Upper lobe of left lung (tissue), 6 donors: ENCODE results near the gene KRT4. TPM values are rescaled to one million over a fixed set of nuclear protein-coding genes. Genes with fewer than 3 reads are reported as not detected.

Experiments
- ATAC-seq, 2 donors: fragments of 200-7000 bp; cut with Tn5 transposase; one replicate each; pipeline ENCODE4 v1.9.1; 2022; ENCODE audit warnings: mild to moderate bottlenecking in 2 of 2, moderate library complexity in 2 of 2; ENCODE audit not compliant: low FRiP score in 2 of 2
- DNase-seq, 2 donors: peaks; one replicate each; pipeline ENCODE4 v3.0.0-alpha.2; 2019 to 2020
- H3K27ac ChIP-seq, 4 donors: fragments of 200-600 bp; sonication (generic); one replicate each; pipeline ENCODE4 v1.5.1; 2016 to 2019
- H3K27me3 ChIP-seq, 4 donors: fragments of 200-600 bp; sonication (generic); one replicate each; pipeline ENCODE4 v1.5.1; 2017 to 2019
- H3K36me3 ChIP-seq, 4 donors: fragments of 200-600 bp; sonication (generic); one replicate each; pipeline ENCODE4 v1.5.1; 2016 to 2019
- H3K4me1 ChIP-seq, 4 donors: fragments of 200-600 bp; sonication (generic); one replicate each; pipeline ENCODE4 v1.5.1; 2018 to 2019
- H3K4me3 ChIP-seq, 4 donors: fragments of 200-600 bp; sonication (generic); one replicate each; pipeline ENCODE4 v1.5.1; 2017 to 2019; ENCODE audit warnings: mild to moderate bottlenecking in 2 of 4, moderate library complexity in 1 of 4
- H3K9me3 ChIP-seq, 4 donors: fragments of 200-600 bp; sonication (generic); one replicate each; pipeline ENCODE4 v1.5.1; 2018 to 2019
- EP300 ChIP-seq, 4 donors: sonication (generic); formaldehyde crosslinking; IDR thresholded peaks; one replicate each; pipeline ENCODE4 v1.5.1; 2017; ENCODE audit warnings: antibody characterized with exemption in 4 of 4, control low read depth in 2 of 4
- POLR2A ChIP-seq, 4 donors: fragments of 450-650 bp; IDR thresholded peaks; one replicate each; pipeline ENCODE4 v1.5.1; 2016 to 2017; ENCODE audit warnings: antibody characterized with exemption in 4 of 4, mild to moderate bottlenecking in 2 of 4
- POLR2AphosphoS5 ChIP-seq, 2 donors: sonication (generic); formaldehyde crosslinking; IDR thresholded peaks; one replicate each; pipeline ENCODE4 v1.5.1; 2017; ENCODE audit warnings: antibody characterized with exemption in 2 of 2
- WGBS, 2 donors: methylation state at CpG; one replicate each; pipeline ENCODE4 v1.1.5; 2017 to 2018; 5-methylcytosine and 5-hydroxymethylcytosine counted together
- total RNA-seq, 6 donors: library from RNA; depleted of rRNA in 4 of 6; stranded (reverse); fragments of >200 nt in 4 of 6; gene quantifications; one replicate each; pipeline versions ENCODE4 v1.1.0 to v1.2.1, GENCODE V29; 2016 to 2021
- TF ChIP-seq, protein P1 (sequence below), 6 experiments: fragments of 450-650 bp in 4 of 6; fragments of 200-600 bp in 2 of 6; sonication (generic) in 2 of 6; IDR thresholded peaks; one replicate each; pipeline ENCODE4 v1.5.1; 2016 to 2019; ENCODE audit warnings: antibody characterized with exemption in 6 of 6
- donor health status: DM: no; HTN: no; CAD: no; lungs with moderate emphysema.
- donor health status: DM: no; HTN: yes; CAD: no; lungs with severe emphysema.

KRT4 gene
- total RNA-seq, 6 donors from 2014 or later = 2.1 to 36.1 (median 15.1) TPM

DNA sequence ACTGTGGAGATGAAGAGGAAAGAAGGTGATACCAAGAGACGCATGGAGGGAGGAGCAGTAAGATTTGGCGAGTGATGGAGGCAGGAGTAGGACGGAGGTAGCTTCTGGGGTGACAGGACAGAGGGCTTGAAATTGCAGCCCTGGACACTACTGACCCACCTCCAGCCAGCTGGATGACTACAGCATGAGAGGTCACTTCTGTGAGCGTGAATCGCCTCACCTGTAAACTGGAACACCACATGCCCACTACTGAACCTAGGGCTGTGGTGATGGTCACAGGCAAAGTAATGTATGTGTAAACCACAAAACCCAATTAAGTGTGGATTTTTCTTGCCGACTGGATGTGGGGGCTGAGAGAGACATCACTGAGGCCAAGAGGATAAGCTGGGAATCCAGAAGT, 6.6 kb upstream of the KRT4 start:
- no peaks in the 10 kb centered on the region for H3K27me3 ChIP-seq
- H3K9me3 ChIP-seq = no peaks in the 10 kb centered on the region
- ATAC-seq = no peak
- peaks cover 0 to 19% (median 7%) of the 10 kb centered on the region in 4 donors for H3K4me1 ChIP-seq
- no peak overlapping the region for H3K4me3 ChIP-seq
- no peak for TF ChIP-seq POLR2AphosphoS5 (IDR thresholded peaks at IDR 0.05)
- TF ChIP-seq POLR2A (IDR thresholded peaks at IDR 0.05) = no peak
- TF ChIP-seq EP300 (IDR thresholded peaks at IDR 0.05) = no peak
- TF ChIP-seq, protein P1, sequence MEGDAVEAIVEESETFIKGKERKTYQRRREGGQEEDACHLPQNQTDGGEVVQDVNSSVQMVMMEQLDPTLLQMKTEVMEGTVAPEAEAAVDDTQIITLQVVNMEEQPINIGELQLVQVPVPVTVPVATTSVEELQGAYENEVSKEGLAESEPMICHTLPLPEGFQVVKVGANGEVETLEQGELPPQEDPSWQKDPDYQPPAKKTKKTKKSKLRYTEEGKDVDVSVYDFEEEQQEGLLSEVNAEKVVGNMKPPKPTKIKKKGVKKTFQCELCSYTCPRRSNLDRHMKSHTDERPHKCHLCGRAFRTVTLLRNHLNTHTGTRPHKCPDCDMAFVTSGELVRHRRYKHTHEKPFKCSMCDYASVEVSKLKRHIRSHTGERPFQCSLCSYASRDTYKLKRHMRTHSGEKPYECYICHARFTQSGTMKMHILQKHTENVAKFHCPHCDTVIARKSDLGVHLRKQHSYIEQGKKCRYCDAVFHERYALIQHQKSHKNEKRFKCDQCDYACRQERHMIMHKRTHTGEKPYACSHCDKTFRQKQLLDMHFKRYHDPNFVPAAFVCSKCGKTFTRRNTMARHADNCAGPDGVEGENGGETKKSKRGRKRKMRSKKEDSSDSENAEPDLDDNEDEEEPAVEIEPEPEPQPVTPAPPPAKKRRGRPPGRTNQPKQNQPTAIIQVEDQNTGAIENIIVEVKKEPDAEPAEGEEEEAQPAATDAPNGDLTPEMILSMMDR (IDR thresholded peaks at IDR 0.05) = no peak
- H3K36me3 ChIP-seq = no peaks in the 10 kb centered on the region
- WGBS, 2 donors = 87 to 91% methylated on average over 6 of the region's 6 CpGs
- H3K27ac ChIP-seq = no peak overlapping the region
- DNase-seq = no peak

DNA sequence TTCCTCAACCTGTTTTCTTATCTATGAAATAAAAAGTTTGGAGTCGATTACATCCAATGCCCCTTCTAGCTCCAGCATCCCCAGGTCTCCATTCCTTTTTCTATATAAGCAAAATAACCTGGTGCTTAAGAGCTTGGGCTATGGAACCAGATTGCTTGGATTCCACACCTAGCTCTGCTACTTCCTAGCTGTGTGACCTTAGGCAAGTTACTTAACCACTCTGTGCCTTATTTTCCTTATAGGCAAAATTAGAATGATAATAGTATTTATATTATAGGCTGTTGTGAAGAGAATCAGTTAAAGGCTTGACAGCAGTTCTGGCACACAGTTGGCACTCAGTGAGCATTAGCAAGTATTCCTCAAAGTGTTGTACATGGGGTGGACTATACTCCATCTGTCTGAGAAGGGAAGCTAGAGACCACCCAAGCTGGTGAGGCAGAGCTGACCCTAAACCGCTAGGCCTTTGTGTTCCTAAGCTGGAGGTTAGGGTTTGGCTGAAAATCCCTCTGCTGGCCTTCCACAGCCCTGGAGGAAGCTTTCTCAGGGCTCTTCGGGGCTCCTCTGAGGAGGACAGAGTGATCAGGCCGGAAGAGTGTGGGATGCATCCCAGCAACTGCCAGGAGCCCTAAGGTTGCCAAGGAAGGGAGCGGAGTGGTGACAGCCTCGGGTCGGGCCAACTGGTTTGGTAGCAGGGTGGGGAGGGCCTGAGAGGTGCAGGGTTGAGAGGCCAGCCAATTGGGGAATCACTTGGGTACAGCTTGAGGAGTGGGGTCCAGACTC, 6.0 kb upstream of the KRT4 start:
- ATAC-seq = no peak
- no peaks in the 10 kb centered on the region for H3K36me3 ChIP-seq
- H3K4me3 ChIP-seq = no peak overlapping the region
- 80 to 83% methylated on average over 7 of the region's 7 CpGs for WGBS, 2 donors
- H3K27me3 ChIP-seq = no peaks in the 10 kb centered on the region
- H3K4me1 ChIP-seq = peaks cover 0 to 19% (median 8%) of the 10 kb centered on the region in 4 donors
- H3K27ac ChIP-seq = no peak overlapping the region
- TF ChIP-seq, protein P1 (IDR thresholded peaks at IDR 0.05) = no peak
- TF ChIP-seq POLR2AphosphoS5 (IDR thresholded peaks at IDR 0.05) = no peak
- TF ChIP-seq EP300 (IDR thresholded peaks at IDR 0.05) = no peak
- TF ChIP-seq POLR2A (IDR thresholded peaks at IDR 0.05) = no peak
- no peak for DNase-seq
- H3K9me3 ChIP-seq = no peaks in the 10 kb centered on the region

DNA sequence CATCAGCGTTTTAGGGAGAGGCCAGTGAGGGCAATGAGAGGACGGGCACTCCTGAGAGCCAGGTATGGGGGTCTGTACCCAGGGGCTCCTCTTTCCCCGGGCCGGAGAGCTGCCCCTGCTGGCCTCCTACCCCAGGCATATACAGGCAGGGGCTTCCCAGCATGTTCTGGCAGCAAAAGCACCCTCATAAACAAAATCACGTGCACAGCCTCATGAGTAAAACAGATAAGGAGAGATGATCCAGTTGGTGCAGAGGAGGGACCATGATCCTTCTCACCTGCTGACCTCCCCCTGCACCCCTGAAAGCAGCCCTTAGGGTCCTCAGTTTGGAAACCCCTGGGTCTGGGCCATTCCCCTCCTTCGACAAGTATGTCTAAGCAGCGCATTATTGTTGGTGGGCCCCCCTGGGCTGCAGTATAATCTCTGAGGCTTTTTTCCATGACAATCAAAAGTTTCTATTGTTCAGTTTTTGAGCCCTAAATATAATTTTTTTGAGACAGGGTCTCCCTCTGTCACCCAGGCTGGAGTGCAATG, 5.0 kb upstream of the KRT4 start:
- H3K36me3 ChIP-seq = no peaks in the 10 kb centered on the region
- no peaks in the 10 kb centered on the region for H3K9me3 ChIP-seq
- WGBS, 2 donors = 55% methylated on average over 7 of the region's 7 CpGs
- TF ChIP-seq POLR2A (IDR thresholded peaks at IDR 0.05) (no peak), POLR2AphosphoS5 (IDR thresholded peaks at IDR 0.05) (no peak), EP300 (IDR thresholded peaks at IDR 0.05) (no peak)
- TF ChIP-seq, protein P1 (IDR thresholded peaks at IDR 0.05) = no peak
- DNase-seq (no peak), ATAC-seq (no peak)
- H3K4me3 ChIP-seq = no peak overlapping the region
- no peaks in the 10 kb centered on the region for H3K27me3 ChIP-seq
- H3K27ac ChIP-seq = no peak overlapping the region
- H3K4me1 ChIP-seq = peaks cover 3 to 28% (median 17%) of the 10 kb centered on the region in 4 donors

DNA sequence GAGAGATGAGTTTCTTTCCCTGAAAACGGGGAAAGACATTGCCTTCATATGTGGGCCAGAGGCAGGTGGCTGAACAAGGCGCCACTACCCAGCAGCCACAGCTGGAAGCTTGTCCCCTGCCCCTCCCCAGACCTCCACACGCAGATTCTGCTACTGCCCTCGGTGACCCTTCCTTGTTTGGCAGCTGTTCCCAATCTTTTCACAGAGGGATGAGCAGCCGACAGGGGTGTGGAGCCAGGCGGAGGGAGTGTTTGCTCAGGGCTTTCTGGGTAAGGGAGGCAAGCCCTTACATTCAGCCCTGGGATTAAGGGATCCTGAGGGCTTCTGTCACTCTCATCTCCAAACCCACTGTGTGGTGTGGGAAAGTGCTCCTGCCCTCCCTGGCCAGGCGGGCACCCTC, 4.5 kb upstream of the KRT4 start:
- DNase-seq = no peak
- WGBS, 2 donors = 30 to 45% methylated on average over 6 to 7 of the region's 7 CpGs
- no peaks in the 10 kb centered on the region for H3K27me3 ChIP-seq
- H3K4me3 ChIP-seq = no peak overlapping the region
- H3K9me3 ChIP-seq = no peaks in the 10 kb centered on the region
- H3K36me3 ChIP-seq = no peaks in the 10 kb centered on the region
- H3K4me1 ChIP-seq = peaks cover 3 to 32% (median 22%) of the 10 kb centered on the region in 4 donors
- TF ChIP-seq EP300 (IDR thresholded peaks at IDR 0.05) (no peak), POLR2AphosphoS5 (IDR thresholded peaks at IDR 0.05) (peak in 1 of 2 donors; percentile 67)
- ATAC-seq = no peak
- no peak overlapping the region for H3K27ac ChIP-seq

DNA sequence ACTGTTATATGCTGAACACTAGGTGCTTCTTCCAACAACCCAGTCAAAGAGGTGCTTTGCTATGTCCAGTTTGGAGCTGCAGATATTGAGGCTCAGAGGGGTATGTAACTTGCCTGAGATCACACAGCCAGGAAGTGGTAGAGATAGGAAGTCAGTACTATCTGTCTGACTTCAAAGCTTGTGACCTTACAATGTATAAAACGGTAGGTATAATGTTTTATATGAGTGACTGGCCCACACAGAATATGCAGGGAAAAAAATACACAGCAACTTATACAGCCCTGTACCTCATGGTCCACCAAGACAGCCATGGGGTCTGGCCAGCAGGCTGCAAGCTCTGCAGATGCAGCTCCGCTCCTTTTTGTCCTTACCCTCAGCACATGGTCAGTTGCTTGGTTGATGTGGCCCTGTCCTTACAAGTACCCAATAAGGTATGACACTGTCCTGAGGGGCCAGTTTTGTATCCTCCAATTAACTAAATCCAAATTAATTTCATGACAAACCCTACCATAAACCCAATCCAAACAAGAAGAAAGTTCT, 3.9 kb upstream of the KRT4 start:
- TF ChIP-seq POLR2A (IDR thresholded peaks at IDR 0.05) = no peak
- no peak for TF ChIP-seq POLR2AphosphoS5 (IDR thresholded peaks at IDR 0.05)
- no peak for TF ChIP-seq EP300 (IDR thresholded peaks at IDR 0.05)
- TF ChIP-seq, protein P1 (IDR thresholded peaks at IDR 0.05) = no peak
- 69 to 85% methylated on average over 2 of the region's 2 CpGs for WGBS, 2 donors
- DNase-seq = no peak

More for the DNA sequence above, 3.9 kb upstream of the KRT4 start:
- Histone ChIP-seq H3K4me3 (no peak overlapping the region), H3K9me3 (no peaks in the 10 kb centered on the region), H3K27ac (no peak overlapping the region), H3K36me3 (no peaks in the 10 kb centered on the region), H3K27me3 (no peaks in the 10 kb centered on the region), H3K4me1 (peaks cover 3 to 30% (median 23%) of the 10 kb centered on the region in 4 donors)
- no peak for ATAC-seq
